WERI-Rb-1 (cell line): ENCODE results near the gene GAK.

Source experiments
- DNase-seq: peaks from one replicate; pipeline ENCODE4 v3.0.0-alpha.2; 2020
- H3K27ac ChIP-seq: fragments of 250-450 bp; sonication (Bioruptor Pico); 2 replicates; pipeline ENCODE4 v1.5.1; 2020; ENCODE audit warnings: mild to moderate bottlenecking, moderate library complexity
- H3K27me3 ChIP-seq: fragments of 250-450 bp; sonication (Bioruptor Pico); 2 replicates; pipeline ENCODE4 v1.5.1; 2021; ENCODE audit warnings: mild to moderate bottlenecking, low read depth, moderate library complexity; ENCODE audit not compliant: insufficient read depth, severe bottlenecking
- H3K36me3 ChIP-seq: fragments of 250-450 bp; sonication (Bioruptor Pico); 2 replicates; pipeline ENCODE4 v1.5.1; 2020; ENCODE audit warnings: mild to moderate bottlenecking, moderate library complexity
- H3K4me3 ChIP-seq: 2 replicates; pipeline ENCODE4 v1.5.1; 2011; ENCODE audit warnings: low read depth, mild to moderate bottlenecking, control low read depth, low read length
- H3K9me3 ChIP-seq: fragments of 250-450 bp; sonication (Bioruptor Pico); 2 replicates; pipeline ENCODE4 v1.5.1; 2021; ENCODE audit warnings: mild to moderate bottlenecking, moderate library complexity; ENCODE audit not compliant: severe bottlenecking
- CTCF ChIP-seq: IDR thresholded peaks from 2 replicates; pipeline ENCODE4 v1.5.1; 2011; ENCODE audit warnings: low read depth, mild to moderate bottlenecking, control low read depth, inconsistent platforms, low read length

GAK gene

GRCh38 chr4:960636-961350 is 28.7 kb upstream of the GAK start:
- Histone ChIP-seq H3K36me3 (peaks cover 9% of the 10 kb centered on the region; the same call in 1 of the 2 replicates), H3K9me3 (no peaks in the 10 kb centered on the region), H3K27ac (no peak overlapping the region), H3K27me3 (no peaks in the 10 kb centered on the region), H3K4me3 (no peak overlapping the region)
- no peak for TF ChIP-seq CTCF
- peak; percentile 6 for DNase-seq

- no peaks in the 10 kb centered on the region for H3K9me3 ChIP-seq
- TF ChIP-seq CTCF, result no peak
- H3K36me3 ChIP-seq, result peaks cover 9% of the 10 kb centered on the region; the same call in 1 of the 2 replicates
- no peak for DNase-seq
- no peaks in the 10 kb centered on the region for H3K27me3 ChIP-seq
- no peak overlapping the region for H3K27ac ChIP-seq
- H3K4me3 ChIP-seq, result no peak overlapping the region
Measured at GRCh38 chr4:960140-960635, 28.1 kb upstream of the GAK start.

GRCh38 chr4:959338-960139 is 27.4 kb upstream of the GAK start:
- H3K4me3 ChIP-seq, result no peak overlapping the region

GRCh38 chr4:958696-959337 is 26.7 kb upstream of the GAK start:
- H3K36me3 ChIP-seq, result peaks cover 13% of the 10 kb centered on the region
- DNase-seq, result peak; percentile 7
- H3K4me3 ChIP-seq, result no peak overlapping the region
- H3K27me3 ChIP-seq, result no peaks in the 10 kb centered on the region
- no peaks in the 10 kb centered on the region for H3K9me3 ChIP-seq
- TF ChIP-seq CTCF, result no peak
- no peak overlapping the region for H3K27ac ChIP-seq

More at GRCh38 chr4:959338-960139, 27.4 kb upstream of the GAK start:
- Histone ChIP-seq H3K27ac (no peak overlapping the region), H3K36me3 (peaks cover 11% of the 10 kb centered on the region), H3K9me3 (no peaks in the 10 kb centered on the region), H3K27me3 (no peaks in the 10 kb centered on the region)
- no peak for DNase-seq
- TF ChIP-seq CTCF, result no peak

GRCh38 chr4:958314-958665 is 26.2 kb upstream of the GAK start:
- peaks cover 13% of the 10 kb centered on the region for H3K36me3 ChIP-seq
- TF ChIP-seq CTCF, result no peak
- no peaks in the 10 kb centered on the region for H3K9me3 ChIP-seq
- DNase-seq, result no peak
- no peak overlapping the region for H3K4me3 ChIP-seq
- H3K27me3 ChIP-seq, result no peaks in the 10 kb centered on the region
- H3K27ac ChIP-seq, result no peak overlapping the region
